HG03457 (cell line): ENCODE results near the gene CDK18.
"Not testable (repeated sequence)": the region's sequence is repeated elsewhere in the genome, so short reads cannot be mapped to it uniquely, and the experiment has no call there.

Experiments
- ATAC-seq: cut with Tn5 transposase; IDR thresholded peaks from one replicate; pipeline ENCODE4 v1.9.1; 2021; ENCODE audit warnings: moderate number of reproducible peaks; ENCODE audit not compliant: unreplicated experiment

Gene CDK18

GRCh38 chr1:205480349-205480985 lies 24.0 kb upstream of the CDK18 start:
- no peak for ATAC-seq

DNA sequence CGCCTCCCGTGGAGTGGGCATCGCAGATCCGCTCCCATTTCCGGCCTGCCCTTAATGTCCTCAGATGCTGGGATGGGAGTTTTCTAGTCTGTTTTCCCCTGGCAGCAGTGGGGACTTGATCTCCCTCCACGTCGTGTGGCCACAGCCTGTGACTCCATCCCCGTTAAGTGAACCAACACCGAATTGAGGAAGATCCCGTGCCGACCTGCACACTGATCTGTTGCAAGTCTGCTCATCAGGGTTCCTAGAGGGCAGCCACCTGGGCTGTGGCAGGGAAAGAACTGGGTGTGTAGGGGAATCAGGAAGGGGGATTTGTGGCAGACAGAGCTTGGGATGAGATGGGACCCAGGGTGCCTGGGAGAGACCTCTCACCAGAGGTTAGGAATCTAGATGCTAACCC lies 23.3 kb upstream of the CDK18 start:
- ATAC-seq, result no peak

- no peak for ATAC-seq
Measured at GRCh38 chr1:205481629-205482151, 22.8 kb upstream of the CDK18 start.

DNA sequence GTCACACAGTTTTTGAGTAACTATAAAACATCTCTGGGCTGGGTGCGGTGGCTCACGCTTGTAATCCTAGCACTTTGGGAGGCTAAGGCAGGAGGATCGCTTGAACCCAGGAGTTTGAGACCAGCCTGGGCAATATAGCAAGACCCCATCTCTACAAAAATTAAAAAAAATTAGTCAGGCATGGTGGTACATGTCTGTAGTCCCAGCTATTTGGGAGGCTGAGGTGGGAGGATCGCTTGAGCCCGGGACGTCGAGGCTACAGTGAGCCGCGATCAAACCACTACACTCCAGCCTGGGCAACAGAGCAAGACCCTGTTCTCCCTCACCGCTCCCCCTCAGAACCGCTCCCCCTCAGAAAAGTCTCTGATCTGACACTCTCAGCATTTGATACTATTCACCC lies 21.9 kb upstream of the CDK18 start:
- not testable (repeated sequence) for ATAC-seq

DNA sequence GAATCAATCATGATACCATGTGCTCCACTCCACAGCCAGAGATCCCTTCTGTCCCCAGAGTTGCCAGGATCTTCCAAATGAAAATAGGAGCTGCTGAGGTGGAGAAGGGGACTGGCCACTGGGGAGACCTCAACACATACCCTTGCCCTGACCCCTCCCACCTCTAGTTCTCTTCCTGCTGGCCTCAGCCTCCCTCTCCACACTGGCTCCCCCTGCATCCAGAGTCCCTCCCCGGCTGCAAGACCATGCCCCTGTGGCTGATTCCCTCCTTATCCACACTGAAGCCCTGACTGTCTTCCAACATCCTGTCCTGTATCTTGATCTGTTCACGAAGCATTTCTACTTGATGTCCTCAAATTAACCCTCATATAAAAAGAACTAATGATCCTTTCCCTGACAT lies 21.1 kb upstream of the CDK18 start:
- ATAC-seq, result no peak

GRCh38 chr1:205484985-205485967 lies 19.2 kb upstream of the CDK18 start:
- no peak for ATAC-seq

GRCh38 chr1:205486258-205486657 lies 18.2 kb upstream of the CDK18 start:
- no peak for ATAC-seq

- no peak for ATAC-seq
Measured at GRCh38 chr1:205488074-205488723, 16.3 kb upstream of the CDK18 start.

- no peak for ATAC-seq
Measured at GRCh38 chr1:205491794-205492193, 12.7 kb upstream of the CDK18 start.

- ATAC-seq, result no peak
Measured at GRCh38 chr1:205492201-205492667, 12.2 kb upstream of the CDK18 start.

- no peak for ATAC-seq
Measured at GRCh38 chr1:205492774-205493173, 11.7 kb upstream of the CDK18 start.

GRCh38 chr1:205493241-205494085 lies 11.0 kb upstream of the CDK18 start:
- no peak for ATAC-seq

GRCh38 chr1:205494115-205494514 lies 10.4 kb upstream of the CDK18 start:
- ATAC-seq, result no peak

DNA sequence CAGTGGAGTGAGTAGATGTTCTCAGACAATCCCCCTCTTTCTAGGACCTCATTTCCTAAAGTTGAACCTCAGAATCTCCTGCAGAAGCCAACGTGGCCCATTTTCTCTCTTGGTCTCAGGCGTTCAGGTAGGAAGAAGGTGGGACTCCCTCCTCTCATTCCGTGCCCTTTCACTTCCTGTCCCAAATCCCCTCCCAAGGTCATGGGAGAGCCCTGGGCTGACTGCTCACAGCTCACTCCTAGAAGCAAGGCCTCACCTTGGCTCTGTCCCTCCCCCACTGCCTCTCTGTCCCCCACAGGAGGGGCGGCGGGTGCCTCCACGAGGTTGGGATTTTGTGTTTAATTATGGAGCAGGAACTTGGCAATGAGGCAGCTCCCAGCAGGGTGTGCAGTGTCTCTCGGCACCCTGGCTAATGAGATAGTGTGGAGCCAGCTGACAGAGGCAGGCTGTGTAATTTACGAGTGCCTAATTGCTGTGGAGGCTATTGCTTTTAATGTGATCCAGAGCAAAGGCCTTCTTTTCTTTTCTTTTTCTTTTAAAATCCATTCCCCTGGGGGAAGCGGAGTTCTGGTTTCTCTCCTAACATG lies 9.1 kb upstream of the CDK18 start:
- no peak for ATAC-seq

DNA sequence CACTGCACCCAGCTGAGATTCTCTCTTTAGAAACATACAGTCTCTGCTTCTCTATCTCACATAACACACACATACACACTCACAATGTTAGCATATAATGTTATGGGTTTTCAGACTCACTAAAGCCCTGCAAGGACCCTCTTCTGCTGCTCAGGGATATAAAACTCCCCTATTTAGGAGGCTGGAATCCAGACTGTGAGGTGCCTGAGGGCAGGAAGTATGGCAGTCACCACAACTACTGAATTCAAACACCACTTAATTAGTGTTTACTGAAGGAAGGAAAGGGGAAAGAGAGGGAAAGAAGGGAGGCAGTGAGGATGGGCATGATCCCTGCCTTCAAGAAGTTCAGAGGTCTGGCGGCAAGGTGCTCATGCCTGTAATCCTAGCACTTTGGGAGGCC lies 7.8 kb upstream of the CDK18 start:
- no peak for ATAC-seq

DNA sequence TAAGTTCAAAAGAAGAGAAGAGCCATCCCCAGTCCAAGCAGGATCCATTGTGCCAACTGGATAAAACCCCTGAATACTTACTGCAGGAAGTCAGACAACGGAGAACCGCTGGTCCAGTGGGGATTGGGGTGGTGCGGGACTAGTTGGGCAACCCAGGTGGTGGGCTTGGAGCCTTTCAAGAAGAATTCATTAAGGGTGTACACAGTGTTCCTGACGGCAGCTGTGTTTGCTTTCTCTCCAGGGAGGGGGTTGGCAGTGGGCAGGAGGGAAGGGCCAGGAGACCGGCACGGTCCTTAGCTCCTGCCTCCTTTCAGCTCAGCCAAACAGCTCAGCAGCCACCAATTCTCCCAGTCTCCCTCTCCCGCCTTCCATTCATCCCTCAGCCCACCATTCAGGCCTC lies 7.1 kb upstream of the CDK18 start:
- no peak for ATAC-seq

DNA sequence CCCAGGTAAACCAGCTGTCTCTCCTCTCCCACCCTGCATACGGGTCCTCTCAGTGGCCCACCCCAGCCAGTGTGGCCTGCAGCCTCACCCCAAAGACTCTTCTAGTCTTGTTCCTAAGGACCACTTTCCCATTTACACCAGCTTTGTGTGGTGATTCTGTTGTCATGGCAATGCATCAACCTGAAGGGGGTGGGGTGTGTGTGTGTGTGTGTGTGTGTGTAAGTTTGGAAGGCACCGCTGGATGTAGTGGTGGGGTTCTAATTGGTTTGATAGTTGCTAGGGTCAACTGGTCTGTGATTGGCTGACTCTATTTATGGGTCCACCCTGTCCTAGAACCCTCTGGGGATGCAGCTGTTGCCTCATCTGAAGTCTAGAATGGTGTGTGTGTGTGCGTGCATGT lies 4.7 kb upstream of the CDK18 start:
- no peak for ATAC-seq

DNA sequence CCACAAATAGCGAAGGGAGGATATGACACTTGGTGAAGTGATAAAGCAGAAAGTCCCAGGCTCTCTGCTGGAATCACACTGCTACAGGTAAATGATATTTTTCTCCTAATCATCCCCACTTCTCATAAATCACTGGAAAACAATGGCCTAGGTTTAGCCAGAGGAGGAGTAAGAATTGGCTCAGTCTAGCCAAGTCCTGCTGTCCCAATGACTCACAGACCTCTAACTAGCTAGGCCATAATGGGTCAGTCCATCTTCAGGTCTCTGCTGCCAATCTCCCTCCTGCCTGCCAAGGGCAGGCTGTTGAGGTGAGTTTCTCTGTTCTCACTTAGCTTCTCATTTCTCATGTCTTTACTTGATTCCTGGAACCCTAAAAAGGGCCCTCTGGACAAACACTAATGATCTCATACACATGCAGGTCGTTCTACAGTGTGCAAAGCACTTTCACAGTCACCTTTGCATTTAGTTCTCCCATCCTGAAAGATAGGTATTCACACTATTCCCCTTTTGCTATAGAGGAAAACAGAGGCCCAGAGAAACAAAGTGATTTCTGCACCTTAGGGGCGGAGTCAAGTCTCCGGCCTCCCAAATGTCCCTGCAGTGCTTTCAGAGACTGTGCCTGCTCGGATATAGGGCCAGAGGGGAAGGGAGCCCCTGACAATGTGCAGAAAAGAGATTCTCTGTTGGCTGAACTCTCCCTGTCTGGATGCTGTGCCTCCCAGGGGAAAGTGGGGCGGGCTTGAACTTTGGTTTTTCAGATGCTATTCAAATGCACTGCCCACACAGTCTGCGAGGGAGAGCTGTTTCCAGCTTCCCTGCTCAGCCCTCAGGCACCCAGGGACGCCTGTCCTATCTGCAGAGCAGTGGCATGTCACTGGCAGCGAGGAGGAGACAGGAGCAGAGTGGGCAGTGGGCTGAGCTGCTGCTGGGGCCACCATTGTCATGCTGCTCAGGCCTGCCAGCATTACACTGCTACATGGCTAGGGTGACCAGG lies 3.9 kb upstream of the CDK18 start:
- no peak for ATAC-seq
